Measurements from ENCODE around the gene IFI6. TPM values are rescaled to one million over a fixed set of nuclear protein-coding genes. Genes with fewer than 3 reads are reported as not detected.

IFI6 gene
- polyA plus RNA-seq, 1 donor (not counting 4 experiments of a cell fraction or from before 2014, with no cell fraction given): 618 TPM

GRCh38 chr1:27666791-27667254 is 5.2 kb downstream of the IFI6 start:
- dilution Hi-C loops (cut with MboI; ENCODE audit: extremely low pct_ligation_motif_present, low sequenced_read_pairs): no loop called here
- Histone ChIP-seq H3K27ac (ENCODE audit: control insufficient read depth, insufficient read depth, low read length) (no peak overlapping the region), H3K27me3 (ENCODE audit: control insufficient read depth, extremely low read depth, insufficient read depth, low read length) (no peaks in the 10 kb centered on the region), H4K20me1 (ENCODE audit: control insufficient read depth, extremely low read depth, insufficient read depth, low read length) (no peaks in the 10 kb centered on the region), H3K79me2 (ENCODE audit: control insufficient read depth, insufficient read depth, low read length) (peaks cover 21% of the 10 kb centered on the region), H3K4me2 (ENCODE audit: control insufficient read depth, extremely low read depth, insufficient read depth, low read depth, low read length) (no peak overlapping the region), H3K36me3 (ENCODE audit: control insufficient read depth in 2 of 2, extremely low read depth in 1 of 2, insufficient read depth in 2 of 2, low read length in 2 of 2) (peaks cover 0 to 8% of the 10 kb centered on the region in 2 experiments), H3K9ac (ENCODE audit: control insufficient read depth, extremely low read depth, insufficient read depth, low read length) (no peak overlapping the region), H3K9me1 (ENCODE audit: control insufficient read depth, extremely low read depth, insufficient read depth, low read length) (no peaks in the 10 kb centered on the region), H2AFZ (ENCODE audit: control insufficient read depth, low read length) (no peak overlapping the region), H3K4me1 (ENCODE audit: control insufficient read depth, extremely low read depth, insufficient read depth, low read length) (peaks cover 20% of the 10 kb centered on the region), H3K9me3 (ENCODE audit: control insufficient read depth, low read depth, low read length) (no peaks in the 10 kb centered on the region), H3K4me3 (ENCODE audit: control insufficient read depth in 2 of 3, extremely low read depth in 1 of 3, insufficient read depth in 2 of 3, low read depth in 1 of 3, low read length in 3 of 3) (no peak overlapping the region)
- TF ChIP-seq, protein P1, sequence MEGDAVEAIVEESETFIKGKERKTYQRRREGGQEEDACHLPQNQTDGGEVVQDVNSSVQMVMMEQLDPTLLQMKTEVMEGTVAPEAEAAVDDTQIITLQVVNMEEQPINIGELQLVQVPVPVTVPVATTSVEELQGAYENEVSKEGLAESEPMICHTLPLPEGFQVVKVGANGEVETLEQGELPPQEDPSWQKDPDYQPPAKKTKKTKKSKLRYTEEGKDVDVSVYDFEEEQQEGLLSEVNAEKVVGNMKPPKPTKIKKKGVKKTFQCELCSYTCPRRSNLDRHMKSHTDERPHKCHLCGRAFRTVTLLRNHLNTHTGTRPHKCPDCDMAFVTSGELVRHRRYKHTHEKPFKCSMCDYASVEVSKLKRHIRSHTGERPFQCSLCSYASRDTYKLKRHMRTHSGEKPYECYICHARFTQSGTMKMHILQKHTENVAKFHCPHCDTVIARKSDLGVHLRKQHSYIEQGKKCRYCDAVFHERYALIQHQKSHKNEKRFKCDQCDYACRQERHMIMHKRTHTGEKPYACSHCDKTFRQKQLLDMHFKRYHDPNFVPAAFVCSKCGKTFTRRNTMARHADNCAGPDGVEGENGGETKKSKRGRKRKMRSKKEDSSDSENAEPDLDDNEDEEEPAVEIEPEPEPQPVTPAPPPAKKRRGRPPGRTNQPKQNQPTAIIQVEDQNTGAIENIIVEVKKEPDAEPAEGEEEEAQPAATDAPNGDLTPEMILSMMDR (optimal IDR thresholded peaks at IDR 0.05 in 1 of 3, IDR thresholded peaks at IDR 0.05 in 1 of 3, conservative IDR thresholded peaks at IDR 0.05 in 1 of 3; ENCODE audit: extremely low read depth in 1 of 3, insufficient read depth in 2 of 3, low read length in 3 of 3): no peak
- no peak for TF ChIP-seq EZH2 (IDR thresholded peaks at IDR 0.05; ENCODE audit: low read length)
- FAIRE-seq (no peak), DNase-seq (ENCODE audit: low read depth, low spot score) (no peak)

DNA sequence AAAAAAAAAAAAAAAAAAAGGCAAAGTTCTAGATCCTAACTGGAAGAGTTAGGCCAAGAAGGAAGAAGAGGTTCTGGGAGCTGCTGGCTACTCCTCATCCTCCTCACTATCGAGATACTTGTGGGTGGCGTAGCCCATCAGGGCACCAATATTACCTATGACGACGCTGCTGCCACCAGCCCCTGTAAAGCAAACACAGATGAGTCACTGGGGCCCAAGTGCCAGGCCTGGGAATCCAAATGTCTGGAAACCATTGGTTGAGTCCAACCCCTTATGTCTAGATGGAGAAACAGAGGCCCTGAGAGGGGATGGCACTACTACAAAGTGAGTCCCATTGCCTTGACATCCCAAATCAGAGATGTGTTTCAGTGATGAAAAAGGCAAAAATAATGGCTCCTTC is 5.7 kb downstream of the IFI6 start:
- FAIRE-seq: no peak
- Histone ChIP-seq H3K27me3 (ENCODE audit: control insufficient read depth, extremely low read depth, insufficient read depth, low read length) (no peaks in the 10 kb centered on the region), H3K4me2 (ENCODE audit: control insufficient read depth, extremely low read depth, insufficient read depth, low read depth, low read length) (no peak overlapping the region), H3K9me3 (ENCODE audit: control insufficient read depth, low read depth, low read length) (no peaks in the 10 kb centered on the region), H3K79me2 (ENCODE audit: control insufficient read depth, insufficient read depth, low read length) (peaks cover 17% of the 10 kb centered on the region), H3K4me3 (ENCODE audit: control insufficient read depth in 2 of 3, extremely low read depth in 1 of 3, insufficient read depth in 2 of 3, low read depth in 1 of 3, low read length in 3 of 3) (no peak overlapping the region), H4K20me1 (ENCODE audit: control insufficient read depth, extremely low read depth, insufficient read depth, low read length) (no peaks in the 10 kb centered on the region), H3K36me3 (ENCODE audit: control insufficient read depth in 2 of 2, extremely low read depth in 1 of 2, insufficient read depth in 2 of 2, low read length in 2 of 2) (peaks cover 0 to 8% of the 10 kb centered on the region in 2 experiments), H2AFZ (ENCODE audit: control insufficient read depth, low read length) (no peak overlapping the region), H3K9me1 (ENCODE audit: control insufficient read depth, extremely low read depth, insufficient read depth, low read length) (no peaks in the 10 kb centered on the region), H3K27ac (ENCODE audit: control insufficient read depth, insufficient read depth, low read length) (no peak overlapping the region), H3K9ac (ENCODE audit: control insufficient read depth, extremely low read depth, insufficient read depth, low read length) (no peak overlapping the region), H3K4me1 (ENCODE audit: control insufficient read depth, extremely low read depth, insufficient read depth, low read length) (peaks cover 17% of the 10 kb centered on the region)
- no peak for DNase-seq (ENCODE audit: low read depth, low spot score)
- dilution Hi-C loops (cut with MboI; ENCODE audit: extremely low pct_ligation_motif_present, low sequenced_read_pairs): no loop called here
- TF ChIP-seq EZH2 (IDR thresholded peaks at IDR 0.05; ENCODE audit: low read length): no peak
- TF ChIP-seq, protein P1 (optimal IDR thresholded peaks at IDR 0.05 in 1 of 3, IDR thresholded peaks at IDR 0.05 in 1 of 3, conservative IDR thresholded peaks at IDR 0.05 in 1 of 3; ENCODE audit: extremely low read depth in 1 of 3, insufficient read depth in 2 of 3, low read length in 3 of 3): no peak
